Measurements from ENCODE around the gene TRIO.

TRIO gene

DNA sequence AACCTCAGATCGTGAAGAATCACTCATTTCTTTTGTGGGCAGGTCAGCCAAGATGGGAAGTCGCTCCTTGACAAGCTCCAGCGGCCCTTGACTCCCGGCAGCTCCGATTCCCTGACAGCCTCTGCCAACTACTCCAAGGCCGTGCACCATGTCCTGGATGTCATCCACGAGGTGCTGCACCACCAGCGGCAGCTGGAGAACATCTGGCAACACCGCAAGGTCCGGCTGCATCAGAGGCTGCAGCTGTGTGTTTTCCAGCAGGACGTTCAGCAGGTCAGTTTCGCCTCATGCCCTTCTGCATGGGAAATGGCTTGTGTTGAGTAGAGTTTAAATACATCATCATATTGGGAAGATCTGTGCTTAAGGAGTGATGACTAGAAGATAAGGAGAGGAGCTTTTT, 173.3 kb downstream of the TRIO start:
- Mint-ChIP-seq H3K4me1 (ENCODE audit: low read depth) (no peaks in the 10 kb centered on the region), H3K36me3 (ENCODE audit: low read depth) (no peaks in the 10 kb centered on the region), H3K27me3 (ENCODE audit: low read depth) (no peaks in the 10 kb centered on the region), H3K27ac (no peak overlapping the region), H3K9me3 (no peaks in the 10 kb centered on the region), H3K4me3 (no peak overlapping the region)

DNA sequence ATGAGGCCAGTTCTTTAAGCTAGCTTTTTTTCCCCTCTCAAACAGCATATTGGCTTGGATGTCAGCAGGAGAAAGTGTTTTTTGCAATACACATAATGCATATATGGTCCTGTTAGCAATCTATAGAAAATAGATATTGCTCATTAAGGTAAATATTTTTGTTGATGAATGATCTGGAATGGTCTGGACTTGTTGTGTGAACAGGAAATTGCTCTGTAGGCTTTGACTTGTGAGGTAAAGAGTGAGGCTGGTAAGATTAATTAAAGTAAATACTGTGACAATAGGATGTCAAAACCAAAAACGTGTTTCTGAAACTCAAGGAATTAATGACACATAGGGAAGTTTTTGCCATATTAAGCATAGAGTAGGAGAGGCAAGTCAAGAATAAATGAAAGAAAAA, 176.0 kb downstream of the TRIO start:
- Mint-ChIP-seq H3K36me3 (ENCODE audit: low read depth) (no peaks in the 10 kb centered on the region), H3K4me1 (ENCODE audit: low read depth) (no peaks in the 10 kb centered on the region), H3K27ac (no peak overlapping the region)

DNA sequence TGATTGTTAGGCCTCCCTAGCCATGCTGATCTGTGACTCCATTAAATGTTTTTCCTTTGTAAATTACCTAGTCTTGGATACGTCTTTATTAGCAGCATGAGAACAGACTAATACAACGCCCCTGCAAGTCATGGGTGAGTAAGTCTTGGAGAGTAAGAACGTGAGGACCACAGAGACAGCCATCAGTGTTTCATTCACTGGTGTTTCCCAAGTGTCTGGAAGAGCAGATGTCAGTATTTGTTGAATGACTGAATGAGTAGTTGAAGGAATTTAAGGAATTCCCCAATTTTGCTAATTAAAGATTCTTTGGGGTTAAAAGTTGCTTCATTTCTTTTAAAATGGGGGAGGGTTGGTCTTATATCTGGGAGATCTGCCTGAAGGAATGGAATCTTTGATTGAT, 178.8 kb downstream of the TRIO start:
- H3K4me1 Mint-ChIP-seq (ENCODE audit: low read depth) = no peaks in the 10 kb centered on the region
- H3K9me3 Mint-ChIP-seq = no peaks in the 10 kb centered on the region
- H3K27ac Mint-ChIP-seq = no peak overlapping the region
- no peaks in the 10 kb centered on the region for H3K27me3 Mint-ChIP-seq (ENCODE audit: low read depth)
- H3K4me3 Mint-ChIP-seq = no peak overlapping the region
- no peaks in the 10 kb centered on the region for H3K36me3 Mint-ChIP-seq (ENCODE audit: low read depth)

More for the DNA sequence above, 176.0 kb downstream of the TRIO start:
- H3K9me3 Mint-ChIP-seq = no peaks in the 10 kb centered on the region
- no peak overlapping the region for H3K4me3 Mint-ChIP-seq
- H3K27me3 Mint-ChIP-seq (ENCODE audit: low read depth) = no peaks in the 10 kb centered on the region

DNA sequence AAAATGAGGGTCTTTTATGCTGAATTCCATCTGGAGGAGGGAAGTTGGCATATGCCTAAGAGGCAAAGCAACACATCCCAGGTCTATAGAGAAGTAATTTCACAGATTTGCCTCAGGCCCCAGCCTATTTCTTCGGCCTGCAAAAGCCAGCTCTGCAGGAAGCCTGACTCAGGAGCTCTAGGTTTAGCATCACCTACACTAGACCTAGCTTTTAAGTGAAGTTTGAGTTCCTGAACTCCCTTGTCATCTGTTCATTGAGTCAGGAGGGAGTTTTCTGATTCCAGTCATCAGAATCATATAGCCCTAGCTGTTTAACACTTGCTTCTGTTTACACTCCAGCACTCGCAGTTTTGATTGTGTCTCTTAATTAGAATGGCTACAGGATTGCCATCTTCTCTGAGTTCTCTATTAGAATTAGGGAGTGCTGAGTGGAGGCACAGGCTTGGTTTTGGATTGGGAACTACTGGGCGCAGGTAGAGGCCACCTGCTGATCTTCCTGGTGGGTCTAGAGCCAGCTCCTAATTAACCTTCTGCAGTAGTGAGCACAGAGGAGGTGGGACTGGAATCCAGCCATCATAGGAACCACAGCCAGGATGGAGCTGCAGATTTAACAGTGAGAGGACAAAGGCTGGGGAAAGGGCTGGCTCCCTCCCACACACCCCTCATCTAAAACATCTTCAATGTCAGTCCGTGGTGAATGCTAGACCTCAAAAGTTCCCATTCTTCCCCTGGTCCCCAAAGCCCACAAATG, 179.5 kb downstream of the TRIO start:
- H3K4me3 Mint-ChIP-seq = no peak overlapping the region
- H3K27me3 Mint-ChIP-seq (ENCODE audit: low read depth) = no peaks in the 10 kb centered on the region
- no peaks in the 10 kb centered on the region for H3K4me1 Mint-ChIP-seq (ENCODE audit: low read depth)
- no peaks in the 10 kb centered on the region for H3K36me3 Mint-ChIP-seq (ENCODE audit: low read depth)
- no peak overlapping the region for H3K27ac Mint-ChIP-seq
- H3K9me3 Mint-ChIP-seq = no peaks in the 10 kb centered on the region

DNA sequence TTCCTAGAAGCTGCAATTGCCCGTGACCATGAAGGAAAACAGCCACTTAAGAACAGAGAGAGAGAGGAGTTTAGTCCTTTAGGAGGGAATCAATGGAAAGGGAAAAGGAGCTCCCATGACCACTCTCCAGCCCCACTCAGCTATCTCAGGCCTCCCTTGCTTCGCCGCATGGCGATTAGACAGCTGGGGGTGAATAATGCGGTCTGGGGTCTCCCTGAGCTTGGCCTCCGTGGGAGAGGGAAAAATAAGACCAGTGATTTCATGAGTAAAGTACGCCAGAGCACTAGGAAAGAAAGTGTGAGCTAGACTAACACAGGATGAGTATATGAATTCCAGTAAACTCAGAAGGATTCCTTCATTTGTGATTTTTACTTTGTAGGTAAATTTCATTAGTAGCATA, 180.3 kb downstream of the TRIO start:
- Mint-ChIP-seq H3K36me3 (ENCODE audit: low read depth) (no peaks in the 10 kb centered on the region), H3K9me3 (no peaks in the 10 kb centered on the region), H3K4me1 (ENCODE audit: low read depth) (no peaks in the 10 kb centered on the region), H3K27me3 (ENCODE audit: low read depth) (no peaks in the 10 kb centered on the region), H3K27ac (no peak overlapping the region), H3K4me3 (no peak overlapping the region)

DNA sequence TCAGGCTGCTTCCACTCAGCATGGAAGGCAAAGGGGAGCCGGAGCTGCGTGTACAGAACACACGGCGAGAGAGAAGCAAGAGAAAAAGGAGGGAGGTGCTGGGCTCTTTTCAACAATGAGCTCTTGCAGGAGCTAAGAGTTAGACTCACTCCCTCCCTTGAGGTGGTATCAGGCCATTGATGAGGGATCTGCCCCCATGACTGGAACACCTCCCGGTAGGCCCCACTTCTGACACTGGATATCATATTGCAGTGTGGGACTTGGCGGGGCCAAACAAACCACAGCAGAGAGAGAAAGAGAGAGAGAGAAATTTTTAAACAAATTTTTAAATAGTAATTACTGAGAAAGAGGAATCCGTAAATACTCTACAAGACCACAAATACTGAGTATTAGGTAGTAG, 182.2 kb downstream of the TRIO start:
- Mint-ChIP-seq H3K4me3 (no peak overlapping the region), H3K27ac (no peak overlapping the region), H3K36me3 (ENCODE audit: low read depth) (no peaks in the 10 kb centered on the region), H3K4me1 (ENCODE audit: low read depth) (no peaks in the 10 kb centered on the region), H3K9me3 (no peaks in the 10 kb centered on the region), H3K27me3 (ENCODE audit: low read depth) (no peaks in the 10 kb centered on the region)

DNA sequence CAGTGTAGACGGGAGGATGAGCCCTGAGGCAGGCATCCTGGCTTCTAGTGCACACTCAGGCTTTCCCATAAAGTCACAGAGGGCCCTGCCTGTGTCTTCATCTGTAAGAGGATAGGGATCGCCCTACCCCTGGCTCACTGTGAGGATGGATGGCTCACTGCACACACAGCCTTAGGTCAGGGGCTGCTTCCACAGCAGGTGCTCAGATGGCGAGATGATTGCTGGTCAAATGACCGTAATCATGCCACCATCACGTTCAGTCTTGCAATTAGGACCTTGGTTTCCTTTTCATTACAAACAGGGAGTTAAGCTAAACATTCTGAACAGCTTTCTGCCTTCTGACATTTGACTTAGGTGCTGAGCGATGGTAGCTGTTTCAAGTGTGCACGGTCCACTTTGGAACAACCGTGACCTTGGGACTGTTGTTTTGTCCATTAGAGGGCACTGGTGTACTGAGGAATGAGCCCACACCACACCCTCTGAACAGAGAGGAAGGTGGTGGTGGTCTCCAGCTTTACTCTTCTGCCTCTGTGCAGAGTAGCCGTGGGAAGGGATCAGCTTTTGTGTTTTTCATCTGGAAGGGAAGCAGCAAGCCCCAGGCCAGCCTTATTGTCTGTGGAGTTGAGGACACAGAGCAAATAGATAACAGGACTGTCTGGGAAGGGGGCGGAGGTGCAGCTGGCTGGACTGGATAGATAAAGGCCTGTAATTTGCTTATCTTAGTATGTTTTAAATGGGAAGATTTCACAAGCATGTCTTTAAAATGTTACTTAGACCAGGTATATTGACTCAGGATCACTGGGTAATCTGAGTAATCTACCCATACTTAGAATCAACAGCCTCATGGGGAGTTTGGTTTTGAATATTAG, 183.1 kb downstream of the TRIO start:
- Mint-ChIP-seq H3K4me3 (no peak overlapping the region), H3K27ac (no peak overlapping the region), H3K9me3 (no peaks in the 10 kb centered on the region), H3K27me3 (ENCODE audit: low read depth) (peaks cover 6% of the 10 kb centered on the region), H3K36me3 (ENCODE audit: low read depth) (no peaks in the 10 kb centered on the region), H3K4me1 (ENCODE audit: low read depth) (peaks cover 2% of the 10 kb centered on the region)

DNA sequence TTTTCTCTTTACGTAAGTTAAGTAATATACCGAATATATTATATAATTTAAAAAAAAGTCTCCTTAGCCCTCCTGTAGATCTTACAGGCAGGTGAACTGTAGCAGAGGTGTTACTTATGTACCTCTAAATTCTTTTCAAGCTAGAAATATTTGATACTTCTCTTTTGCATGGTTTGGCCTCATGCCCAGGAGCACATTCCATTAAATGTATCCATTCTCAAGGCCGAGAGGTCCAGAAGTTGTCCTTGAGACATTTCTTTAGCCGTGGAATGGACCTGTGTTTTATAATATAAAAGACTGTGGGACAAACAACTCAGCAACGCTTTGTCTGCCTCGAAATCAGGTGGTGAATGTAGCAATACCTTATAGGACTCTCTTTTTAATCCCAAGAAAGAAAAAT, 184.5 kb downstream of the TRIO start:
- H3K9me3 Mint-ChIP-seq = no peaks in the 10 kb centered on the region
- H3K36me3 Mint-ChIP-seq (ENCODE audit: low read depth) = no peaks in the 10 kb centered on the region

DNA sequence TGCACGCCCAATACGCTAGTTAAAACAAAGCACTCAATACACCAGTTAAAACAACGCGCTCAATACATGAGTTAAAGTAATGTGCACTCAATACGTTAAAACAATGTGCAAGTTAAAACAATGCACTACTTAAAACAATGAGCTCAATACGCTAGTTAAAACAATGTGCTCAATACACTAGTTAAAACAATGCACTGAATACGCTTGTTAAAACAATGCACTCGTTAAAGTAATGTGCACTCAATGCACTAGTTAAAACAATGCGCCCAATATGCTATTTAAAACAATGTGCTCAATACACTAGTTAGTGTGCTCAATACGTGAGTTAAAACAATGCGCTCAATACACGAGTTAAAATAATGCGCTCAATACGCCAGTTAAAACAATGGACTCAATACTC, 185.0 kb downstream of the TRIO start:
- peaks cover 5% of the 10 kb centered on the region for H3K4me1 Mint-ChIP-seq (ENCODE audit: low read depth)
- no peak overlapping the region for H3K27ac Mint-ChIP-seq
- no peaks in the 10 kb centered on the region for H3K36me3 Mint-ChIP-seq (ENCODE audit: low read depth)
- no peaks in the 10 kb centered on the region for H3K9me3 Mint-ChIP-seq
- peaks cover 6% of the 10 kb centered on the region for H3K27me3 Mint-ChIP-seq (ENCODE audit: low read depth)
- no peak overlapping the region for H3K4me3 Mint-ChIP-seq

More for the DNA sequence above, 184.5 kb downstream of the TRIO start:
- Mint-ChIP-seq H3K4me3 (no peak overlapping the region), H3K27me3 (ENCODE audit: low read depth) (peaks cover 6% of the 10 kb centered on the region), H3K27ac (no peak overlapping the region), H3K4me1 (ENCODE audit: low read depth) (peaks cover 5% of the 10 kb centered on the region)

DNA sequence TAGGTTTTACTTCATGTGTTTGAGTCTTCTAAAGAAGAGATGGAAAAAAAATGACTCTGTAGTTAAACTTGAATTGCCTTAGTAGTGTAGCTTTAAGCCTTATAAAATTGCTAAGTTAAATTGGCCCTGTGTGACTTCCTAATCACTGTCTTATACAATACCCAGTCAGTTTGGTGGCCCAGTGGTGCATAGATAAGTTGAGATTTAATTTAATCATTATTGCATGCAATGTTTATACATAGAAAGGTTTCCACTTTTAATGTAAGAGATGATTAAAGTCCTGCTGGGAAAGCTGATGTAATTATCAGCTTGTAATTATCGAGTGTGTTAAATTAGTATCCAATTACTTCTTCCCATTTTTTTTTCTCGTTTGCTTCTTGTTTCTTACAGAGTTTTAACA, 187.1 kb downstream of the TRIO start:
- Mint-ChIP-seq H3K36me3 (ENCODE audit: low read depth) (no peaks in the 10 kb centered on the region), H3K4me3 (no peak overlapping the region), H3K27me3 (ENCODE audit: low read depth) (peaks cover 6% of the 10 kb centered on the region), H3K27ac (no peak overlapping the region), H3K4me1 (ENCODE audit: low read depth) (peaks cover 5% of the 10 kb centered on the region), H3K9me3 (no peaks in the 10 kb centered on the region)

DNA sequence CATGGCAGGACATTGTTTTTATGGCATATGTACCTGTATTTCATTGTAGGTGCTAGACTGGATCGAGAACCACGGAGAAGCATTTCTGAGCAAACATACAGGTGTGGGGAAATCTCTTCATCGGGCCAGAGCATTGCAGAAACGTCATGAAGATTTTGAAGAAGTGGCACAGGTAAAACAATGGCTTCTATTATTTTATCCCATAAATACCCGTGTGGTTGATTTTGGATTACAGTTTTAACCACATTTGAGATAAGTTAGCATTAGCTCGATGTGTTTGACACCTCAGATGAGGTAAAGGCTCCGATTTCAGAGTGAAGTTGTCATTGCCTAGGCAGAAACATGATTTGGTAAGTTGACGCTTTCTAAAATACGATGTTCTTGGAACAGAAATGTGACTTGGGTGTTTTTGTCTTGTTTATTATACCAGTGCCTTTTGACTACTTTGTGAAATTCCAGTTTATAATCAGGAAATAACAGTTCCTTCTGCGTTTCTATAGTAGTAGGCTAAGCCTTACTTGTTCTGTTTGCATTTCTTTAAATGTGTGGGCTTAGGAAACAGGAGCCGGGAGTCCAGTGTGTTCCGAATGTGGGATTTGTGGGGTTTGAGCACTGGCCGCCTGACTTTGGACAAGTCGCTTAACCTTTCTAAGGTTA, 187.7 kb downstream of the TRIO start:
- no peak overlapping the region for H3K27ac Mint-ChIP-seq
- peaks cover 6% of the 10 kb centered on the region for H3K27me3 Mint-ChIP-seq (ENCODE audit: low read depth)
- H3K9me3 Mint-ChIP-seq = no peaks in the 10 kb centered on the region
- no peaks in the 10 kb centered on the region for H3K36me3 Mint-ChIP-seq (ENCODE audit: low read depth)
- peaks cover 5% of the 10 kb centered on the region for H3K4me1 Mint-ChIP-seq (ENCODE audit: low read depth)
- no peak overlapping the region for H3K4me3 Mint-ChIP-seq

DNA sequence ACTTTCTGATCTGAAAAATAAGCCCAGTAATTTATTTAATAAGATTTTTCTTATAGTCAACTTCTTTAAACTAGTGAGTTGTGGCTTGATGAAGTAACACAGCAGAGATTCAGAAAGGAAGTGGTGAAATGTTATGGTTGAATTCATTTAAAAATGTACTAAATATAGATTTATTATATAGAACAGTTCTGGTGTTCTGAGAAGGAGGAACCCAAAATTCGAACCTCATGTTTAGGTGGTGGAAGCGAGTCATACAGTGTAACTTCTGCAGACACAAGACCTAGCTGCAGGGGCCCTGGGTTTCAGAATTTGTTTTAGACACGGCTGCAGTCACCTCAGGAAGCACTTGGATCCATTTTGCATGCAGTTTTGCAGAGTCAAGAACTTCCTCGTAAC, 188.2 kb downstream of the TRIO start:
- H3K36me3 Mint-ChIP-seq (ENCODE audit: low read depth) = no peaks in the 10 kb centered on the region
- H3K4me3 Mint-ChIP-seq = no peak overlapping the region
- peaks cover 6% of the 10 kb centered on the region for H3K27me3 Mint-ChIP-seq (ENCODE audit: low read depth)
- H3K27ac Mint-ChIP-seq = no peak overlapping the region
- H3K9me3 Mint-ChIP-seq = no peaks in the 10 kb centered on the region
- H3K4me1 Mint-ChIP-seq (ENCODE audit: low read depth) = peaks cover 5% of the 10 kb centered on the region

DNA sequence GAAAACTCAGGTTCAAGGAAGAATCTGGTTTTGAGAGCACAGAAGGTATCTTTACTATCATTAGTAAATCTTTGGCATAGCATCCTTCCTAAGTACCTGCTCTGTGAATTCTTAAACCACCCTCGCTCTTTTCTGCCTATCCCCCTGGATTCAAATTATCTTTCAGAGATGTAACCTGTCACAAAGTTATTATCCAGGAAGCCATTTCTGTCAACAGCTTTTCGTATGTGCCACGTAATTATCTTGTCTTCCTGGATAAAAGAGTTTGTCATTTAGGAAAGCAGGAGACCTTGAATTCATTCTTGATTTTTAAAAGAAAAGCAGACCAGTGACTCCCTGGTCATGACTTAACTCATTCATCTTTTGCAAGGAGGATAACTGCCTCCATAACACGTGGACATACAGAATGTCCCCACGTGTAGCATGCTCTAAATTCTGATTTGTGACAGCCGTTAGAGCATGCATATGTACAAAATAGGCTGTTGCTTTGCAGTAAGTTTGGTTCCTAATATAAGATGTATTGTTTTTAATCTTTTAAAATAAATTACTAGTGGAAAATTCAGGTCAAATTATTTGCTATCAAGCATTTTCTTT, 189.0 kb downstream of the TRIO start:
- Mint-ChIP-seq H3K4me1 (ENCODE audit: low read depth) (peaks cover 5% of the 10 kb centered on the region), H3K4me3 (no peak overlapping the region), H3K27ac (no peak overlapping the region), H3K9me3 (no peaks in the 10 kb centered on the region), H3K27me3 (ENCODE audit: low read depth) (peaks cover 6% of the 10 kb centered on the region), H3K36me3 (ENCODE audit: low read depth) (no peaks in the 10 kb centered on the region)

DNA sequence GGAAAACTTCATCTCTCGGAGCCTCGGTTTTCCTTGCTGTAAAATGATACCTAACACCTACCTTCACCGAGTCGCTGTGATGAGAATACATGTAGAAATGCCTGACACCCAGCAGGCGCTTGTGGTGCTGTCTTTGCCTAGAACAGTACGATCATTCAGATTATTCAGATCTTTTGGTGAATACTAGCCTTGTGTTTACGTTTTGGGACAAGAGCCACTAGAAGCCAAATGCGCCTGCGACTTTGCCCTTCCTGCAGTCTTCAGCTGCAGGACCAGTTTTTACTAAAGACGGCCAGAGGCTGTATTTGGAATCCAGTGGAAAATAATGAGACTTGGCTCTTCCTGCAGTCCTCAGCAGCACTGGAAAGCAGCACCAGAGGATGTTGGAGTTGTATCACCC, 189.6 kb downstream of the TRIO start:
- H3K27me3 Mint-ChIP-seq (ENCODE audit: low read depth) = peaks cover 6% of the 10 kb centered on the region
- H3K4me3 Mint-ChIP-seq = no peak overlapping the region
- H3K27ac Mint-ChIP-seq = no peak overlapping the region
- H3K4me1 Mint-ChIP-seq (ENCODE audit: low read depth) = peaks cover 5% of the 10 kb centered on the region
- no peaks in the 10 kb centered on the region for H3K9me3 Mint-ChIP-seq
- no peaks in the 10 kb centered on the region for H3K36me3 Mint-ChIP-seq (ENCODE audit: low read depth)
